Measurements from ENCODE around the gene SPRY4. TPM values are rescaled to one million over a fixed set of nuclear protein-coding genes. Genes with fewer than 3 reads are reported as not detected.

The SPRY4 gene
- total and polyA plus RNA-seq, 4 donors: 2.7 to 9.6 (median 4.9) TPM

DNA sequence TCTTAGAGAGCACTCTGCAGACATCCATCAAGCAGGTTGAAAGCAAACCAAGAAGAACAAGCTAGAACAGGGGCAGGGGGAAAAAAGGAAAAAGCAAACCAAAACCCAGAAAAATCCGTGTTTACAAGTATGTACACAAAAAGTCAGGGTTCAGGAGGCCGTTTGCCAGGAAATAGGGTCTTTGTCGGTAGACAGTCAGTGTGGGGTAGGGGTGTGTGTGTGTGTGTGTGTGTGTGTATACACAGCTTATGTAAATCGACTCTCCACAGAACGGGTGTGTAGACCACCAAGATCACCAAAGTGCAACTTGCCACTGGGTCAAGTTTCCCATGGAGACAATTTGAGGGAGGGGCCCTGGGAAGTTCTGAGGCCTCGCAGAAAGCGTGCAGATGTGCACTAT, 13.1 kb downstream of the SPRY4 start:
- Histone ChIP-seq H3K9me3 (ENCODE audit: control insufficient read depth in 4 of 4, low read length in 3 of 4) (no peaks in the 10 kb centered on the region), H3K9ac (ENCODE audit: low read depth in 1 of 2, low read length in 2 of 2) (no peak overlapping the region), H3K36me3 (ENCODE audit: control insufficient read depth in 4 of 4, insufficient read depth in 3 of 4, low read depth in 1 of 4, low read length in 3 of 4) (peaks cover 0 to 20% (median 9%) of the 10 kb centered on the region in 4 donors), H3K4me3 (ENCODE audit: low read depth in 1 of 3, low read length in 3 of 3) (no peak overlapping the region), H3K27ac (ENCODE audit: low read depth in 1 of 2, low read length in 2 of 2) (no peak overlapping the region), H3K27me3 (ENCODE audit: control insufficient read depth in 4 of 4, insufficient read depth in 4 of 4, low read length in 3 of 4) (no peaks in the 10 kb centered on the region), H3K4me1 (ENCODE audit: control insufficient read depth in 4 of 4, insufficient read depth in 4 of 4, low read length in 3 of 4) (peaks cover 0 to 22% (median 6%) of the 10 kb centered on the region in 4 donors)
- TF ChIP-seq, protein P1, sequence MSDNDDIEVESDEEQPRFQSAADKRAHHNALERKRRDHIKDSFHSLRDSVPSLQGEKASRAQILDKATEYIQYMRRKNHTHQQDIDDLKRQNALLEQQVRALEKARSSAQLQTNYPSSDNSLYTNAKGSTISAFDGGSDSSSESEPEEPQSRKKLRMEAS (IDR thresholded peaks at IDR 0.05): no peak
- TF ChIP-seq RAD21 (IDR thresholded peaks at IDR 0.05) (no peak), FOXA2 (IDR thresholded peaks at IDR 0.05) (no peak), JUND (IDR thresholded peaks at IDR 0.05) (no peak), ATF3 (IDR thresholded peaks at IDR 0.05) (no peak), FOXA1 (IDR thresholded peaks at IDR 0.05) (no peak), GABPA (IDR thresholded peaks at IDR 0.05 in 1 of 2, conservative IDR thresholded peaks at IDR 0.05 in 1 of 2) (no peak), SP1 (IDR thresholded peaks at IDR 0.05) (no peak), HNF4A (conservative IDR thresholded peaks at IDR 0.05) (no peak)
- TF ChIP-seq, protein P2, sequence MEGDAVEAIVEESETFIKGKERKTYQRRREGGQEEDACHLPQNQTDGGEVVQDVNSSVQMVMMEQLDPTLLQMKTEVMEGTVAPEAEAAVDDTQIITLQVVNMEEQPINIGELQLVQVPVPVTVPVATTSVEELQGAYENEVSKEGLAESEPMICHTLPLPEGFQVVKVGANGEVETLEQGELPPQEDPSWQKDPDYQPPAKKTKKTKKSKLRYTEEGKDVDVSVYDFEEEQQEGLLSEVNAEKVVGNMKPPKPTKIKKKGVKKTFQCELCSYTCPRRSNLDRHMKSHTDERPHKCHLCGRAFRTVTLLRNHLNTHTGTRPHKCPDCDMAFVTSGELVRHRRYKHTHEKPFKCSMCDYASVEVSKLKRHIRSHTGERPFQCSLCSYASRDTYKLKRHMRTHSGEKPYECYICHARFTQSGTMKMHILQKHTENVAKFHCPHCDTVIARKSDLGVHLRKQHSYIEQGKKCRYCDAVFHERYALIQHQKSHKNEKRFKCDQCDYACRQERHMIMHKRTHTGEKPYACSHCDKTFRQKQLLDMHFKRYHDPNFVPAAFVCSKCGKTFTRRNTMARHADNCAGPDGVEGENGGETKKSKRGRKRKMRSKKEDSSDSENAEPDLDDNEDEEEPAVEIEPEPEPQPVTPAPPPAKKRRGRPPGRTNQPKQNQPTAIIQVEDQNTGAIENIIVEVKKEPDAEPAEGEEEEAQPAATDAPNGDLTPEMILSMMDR (IDR thresholded peaks at IDR 0.05; ENCODE audit: low read depth, low read length, missing input control): no peak
- TF ChIP-seq, protein P3, sequence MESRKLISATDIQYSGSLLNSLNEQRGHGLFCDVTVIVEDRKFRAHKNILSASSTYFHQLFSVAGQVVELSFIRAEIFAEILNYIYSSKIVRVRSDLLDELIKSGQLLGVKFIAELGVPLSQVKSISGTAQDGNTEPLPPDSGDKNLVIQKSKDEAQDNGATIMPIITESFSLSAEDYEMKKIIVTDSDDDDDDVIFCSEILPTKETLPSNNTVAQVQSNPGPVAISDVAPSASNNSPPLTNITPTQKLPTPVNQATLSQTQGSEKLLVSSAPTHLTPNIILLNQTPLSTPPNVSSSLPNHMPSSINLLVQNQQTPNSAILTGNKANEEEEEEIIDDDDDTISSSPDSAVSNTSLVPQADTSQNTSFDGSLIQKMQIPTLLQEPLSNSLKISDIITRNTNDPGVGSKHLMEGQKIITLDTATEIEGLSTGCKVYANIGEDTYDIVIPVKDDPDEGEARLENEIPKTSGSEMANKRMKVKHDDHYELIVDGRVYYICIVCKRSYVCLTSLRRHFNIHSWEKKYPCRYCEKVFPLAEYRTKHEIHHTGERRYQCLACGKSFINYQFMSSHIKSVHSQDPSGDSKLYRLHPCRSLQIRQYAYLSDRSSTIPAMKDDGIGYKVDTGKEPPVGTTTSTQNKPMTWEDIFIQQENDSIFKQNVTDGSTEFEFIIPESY (IDR thresholded peaks at IDR 0.05): no peak
- 72% methylated on average over 7 of the region's 7 CpGs for WGBS
- DNase-seq (ENCODE audit: low spot score): no peak

DNA sequence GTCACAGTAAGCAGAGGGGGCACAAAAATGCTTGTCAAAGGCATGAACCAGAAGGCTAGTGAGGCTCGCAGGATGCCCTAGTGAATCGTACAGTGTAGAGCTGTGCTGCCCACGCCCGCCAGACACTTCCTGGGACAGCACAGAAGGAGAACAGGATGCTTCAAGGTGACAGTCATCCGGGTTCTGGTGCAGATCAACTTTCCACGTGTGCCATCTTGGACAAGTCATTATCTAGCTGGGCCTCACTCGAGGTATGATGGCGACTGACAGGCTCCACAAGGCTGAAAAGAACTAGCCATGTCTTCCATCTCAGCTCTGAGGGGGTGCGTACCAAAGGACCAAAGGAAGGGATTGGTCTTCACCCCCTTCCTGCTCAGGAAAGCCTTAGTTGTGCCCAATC, 14.0 kb downstream of the SPRY4 start:
- H3K4me1 ChIP-seq (ENCODE audit: control insufficient read depth in 4 of 4, insufficient read depth in 4 of 4, low read length in 3 of 4): peaks cover 0 to 15% (median 3%) of the 10 kb centered on the region in 4 donors
- WGBS: 88% methylated on average over 9 of the region's 9 CpGs
- peaks cover 0 to 20% (median 9%) of the 10 kb centered on the region in 4 donors for H3K36me3 ChIP-seq (ENCODE audit: control insufficient read depth in 4 of 4, insufficient read depth in 3 of 4, low read depth in 1 of 4, low read length in 3 of 4)
- no peak overlapping the region for H3K27ac ChIP-seq (ENCODE audit: low read depth in 1 of 2, low read length in 2 of 2)
- H3K27me3 ChIP-seq (ENCODE audit: control insufficient read depth in 4 of 4, insufficient read depth in 4 of 4, low read length in 3 of 4): no peaks in the 10 kb centered on the region
- DNase-seq (ENCODE audit: low spot score): no peak
- H3K9me3 ChIP-seq (ENCODE audit: control insufficient read depth in 4 of 4, low read length in 3 of 4): no peaks in the 10 kb centered on the region
- H3K4me3 ChIP-seq (ENCODE audit: low read depth in 1 of 3, low read length in 3 of 3): no peak overlapping the region
- H3K9ac ChIP-seq (ENCODE audit: low read depth in 1 of 2, low read length in 2 of 2): no peak overlapping the region
- TF ChIP-seq, protein P3 (IDR thresholded peaks at IDR 0.05): no peak

Measured in liver (tissue), 9 donors.